Measurements from ENCODE around the gene NEK9. TPM values are rescaled to one million over a fixed set of nuclear protein-coding genes. Genes with fewer than 3 reads are reported as not detected.

The NEK9 gene
- polyA plus RNA-seq, 1 donor = 72.8 TPM

- Histone ChIP-seq H3K36me3 (ENCODE audit: control insufficient read depth, insufficient read depth, low read length) (peaks cover 9% of the 10 kb centered on the region), H3K27me3 (ENCODE audit: control insufficient read depth, insufficient read depth, low read length) (no peaks in the 10 kb centered on the region), H3K4me1 (ENCODE audit: control insufficient read depth, insufficient read depth, low read length) (peaks cover 5% of the 10 kb centered on the region), H3K4me3 (ENCODE audit: low read length) (no peak overlapping the region), H3K27ac (ENCODE audit: low read length) (no peak overlapping the region), H3K9me3 (ENCODE audit: control insufficient read depth, low read depth, low read length) (no peaks in the 10 kb centered on the region)
- DNase-seq = no peak
- no CpG with 5 or more reads among the region's 8 CpGs for WGBS (ENCODE audit: insufficient coverage, low lambda C conversion rate)
Observed at GRCh38 chr14:75044752-75045151, 82.1 kb downstream of the NEK9 start.

- Histone ChIP-seq H3K27ac (ENCODE audit: low read length) (no peak overlapping the region), H3K4me3 (ENCODE audit: low read length) (no peak overlapping the region), H3K36me3 (ENCODE audit: control insufficient read depth, insufficient read depth, low read length) (peaks cover 7% of the 10 kb centered on the region), H3K27me3 (ENCODE audit: control insufficient read depth, insufficient read depth, low read length) (no peaks in the 10 kb centered on the region), H3K9me3 (ENCODE audit: control insufficient read depth, low read depth, low read length) (no peaks in the 10 kb centered on the region), H3K4me1 (ENCODE audit: control insufficient read depth, insufficient read depth, low read length) (peaks cover 5% of the 10 kb centered on the region)
- DNase-seq = no peak
- 58% methylated on average over 2 of the region's 2 CpGs for WGBS (ENCODE audit: insufficient coverage, low lambda C conversion rate)
Observed at GRCh38 chr14:75044322-75044721, 82.5 kb downstream of the NEK9 start.

GRCh38 chr14:75042035-75042434 lies 84.8 kb downstream of the NEK9 start:
- H3K27me3 ChIP-seq (ENCODE audit: control insufficient read depth, insufficient read depth, low read length) = no peaks in the 10 kb centered on the region
- no peak for DNase-seq
- H3K4me3 ChIP-seq (ENCODE audit: low read length) = no peak overlapping the region
- WGBS (ENCODE audit: insufficient coverage, low lambda C conversion rate) = no CpG with 5 or more reads among the region's 6 CpGs
- no peaks in the 10 kb centered on the region for H3K9me3 ChIP-seq (ENCODE audit: control insufficient read depth, low read depth, low read length)
- H3K27ac ChIP-seq (ENCODE audit: low read length) = peak overlapping the region; percentile 21
- H3K36me3 ChIP-seq (ENCODE audit: control insufficient read depth, insufficient read depth, low read length) = peaks cover 14% of the 10 kb centered on the region
- peaks cover 5% of the 10 kb centered on the region for H3K4me1 ChIP-seq (ENCODE audit: control insufficient read depth, insufficient read depth, low read length)

GRCh38 chr14:75041613-75042012 lies 85.2 kb downstream of the NEK9 start:
- Histone ChIP-seq H3K4me1 (ENCODE audit: control insufficient read depth, insufficient read depth, low read length) (peaks cover 5% of the 10 kb centered on the region), H3K27ac (ENCODE audit: low read length) (peak overlapping the region; percentile 21), H3K27me3 (ENCODE audit: control insufficient read depth, insufficient read depth, low read length) (no peaks in the 10 kb centered on the region), H3K9me3 (ENCODE audit: control insufficient read depth, low read depth, low read length) (no peaks in the 10 kb centered on the region), H3K4me3 (ENCODE audit: low read length) (no peak overlapping the region), H3K36me3 (ENCODE audit: control insufficient read depth, insufficient read depth, low read length) (peaks cover 18% of the 10 kb centered on the region)
- peak; percentile 26 to 66 for DNase-seq
- no CpG with 5 or more reads among the region's 4 CpGs for WGBS (ENCODE audit: insufficient coverage, low lambda C conversion rate)

- H3K4me1 ChIP-seq (ENCODE audit: control insufficient read depth, insufficient read depth, low read length) = peaks cover 5% of the 10 kb centered on the region
- no peak for DNase-seq
- no CpG with 5 or more reads among the region's 2 CpGs for WGBS (ENCODE audit: insufficient coverage, low lambda C conversion rate)
- H3K36me3 ChIP-seq (ENCODE audit: control insufficient read depth, insufficient read depth, low read length) = peaks cover 20% of the 10 kb centered on the region
- no peaks in the 10 kb centered on the region for H3K9me3 ChIP-seq (ENCODE audit: control insufficient read depth, low read depth, low read length)
- no peaks in the 10 kb centered on the region for H3K27me3 ChIP-seq (ENCODE audit: control insufficient read depth, insufficient read depth, low read length)
- H3K4me3 ChIP-seq (ENCODE audit: low read length) = no peak overlapping the region
- H3K27ac ChIP-seq (ENCODE audit: low read length) = no peak overlapping the region
Observed at GRCh38 chr14:75040959-75041358, 85.9 kb downstream of the NEK9 start.

- no peaks in the 10 kb centered on the region for H3K27me3 ChIP-seq (ENCODE audit: control insufficient read depth, insufficient read depth, low read length)
- no peaks in the 10 kb centered on the region for H3K9me3 ChIP-seq (ENCODE audit: control insufficient read depth, low read depth, low read length)
- H3K4me1 ChIP-seq (ENCODE audit: control insufficient read depth, insufficient read depth, low read length) = peaks cover 5% of the 10 kb centered on the region
- H3K4me3 ChIP-seq (ENCODE audit: low read length) = no peak overlapping the region
- no peak for DNase-seq
- H3K27ac ChIP-seq (ENCODE audit: low read length) = no peak overlapping the region
- 60% methylated on average over 1 of the region's 1 CpG for WGBS (ENCODE audit: insufficient coverage, low lambda C conversion rate)
- peaks cover 24% of the 10 kb centered on the region for H3K36me3 ChIP-seq (ENCODE audit: control insufficient read depth, insufficient read depth, low read length)
Observed at GRCh38 chr14:75040507-75040906, 86.3 kb downstream of the NEK9 start.

GRCh38 chr14:75032939-75033338 lies 93.9 kb downstream of the NEK9 start:
- Histone ChIP-seq H3K4me3 (ENCODE audit: low read length) (no peak overlapping the region), H3K36me3 (ENCODE audit: control insufficient read depth, insufficient read depth, low read length) (peaks cover 40% of the 10 kb centered on the region), H3K27me3 (ENCODE audit: control insufficient read depth, insufficient read depth, low read length) (no peaks in the 10 kb centered on the region), H3K9me3 (ENCODE audit: control insufficient read depth, low read depth, low read length) (no peaks in the 10 kb centered on the region), H3K4me1 (ENCODE audit: control insufficient read depth, insufficient read depth, low read length) (peaks cover 3% of the 10 kb centered on the region), H3K27ac (ENCODE audit: low read length) (no peak overlapping the region)
- no peak for DNase-seq
- WGBS (ENCODE audit: insufficient coverage, low lambda C conversion rate) = no CpG with 5 or more reads among the region's 2 CpGs

- Histone ChIP-seq H3K4me3 (ENCODE audit: low read length) (no peak overlapping the region), H3K4me1 (ENCODE audit: control insufficient read depth, insufficient read depth, low read length) (peaks cover 3% of the 10 kb centered on the region), H3K36me3 (ENCODE audit: control insufficient read depth, insufficient read depth, low read length) (peaks cover 31% of the 10 kb centered on the region), H3K9me3 (ENCODE audit: control insufficient read depth, low read depth, low read length) (no peaks in the 10 kb centered on the region), H3K27me3 (ENCODE audit: control insufficient read depth, insufficient read depth, low read length) (no peaks in the 10 kb centered on the region), H3K27ac (ENCODE audit: low read length) (peak overlapping the region; percentile 31)
- no peak for DNase-seq
- no CpG with 5 or more reads among the region's 1 CpG for WGBS (ENCODE audit: insufficient coverage, low lambda C conversion rate)
Observed at GRCh38 chr14:75030147-75030546, 96.7 kb downstream of the NEK9 start.

Other genes starting within 250 kb of the NEK9 start
- gene DLST, start 245.1 kb downstream of the NEK9 start, polyA plus RNA-seq = 105 TPM
- 5.4 TPM for gene RPS6KL1, start 203.8 kb downstream of the NEK9 start, polyA plus RNA-seq
- 9.1 TPM for gene PGF, start 171.5 kb downstream of the NEK9 start, polyA plus RNA-seq
- 39.8 TPM for gene EIF2B2, start 124.1 kb downstream of the NEK9 start, polyA plus RNA-seq
- gene MLH3, start 75.6 kb downstream of the NEK9 start, polyA plus RNA-seq = 21.8 TPM
- 30.3 TPM for gene ACYP1, start 63.0 kb downstream of the NEK9 start, polyA plus RNA-seq
- gene ZC2HC1C, start 57.4 kb downstream of the NEK9 start, polyA plus RNA-seq = 4.5 TPM
- 194 TPM for gene TMED10, start 49.6 kb upstream of the NEK9 start, polyA plus RNA-seq
- gene FOS, start 151.8 kb upstream of the NEK9 start, polyA plus RNA-seq = 1,610 TPM

Measured in large intestine (tissue), 3 donors.